Chondrocyte (in vitro differentiated cells): Measurements from ENCODE around the gene SYPL1. TPM values are rescaled to one million over a fixed set of nuclear protein-coding genes. Genes with fewer than 3 reads are reported as not detected.

Experiments used
- DNase-seq: peaks from one replicate; pipeline ENCODE4 v3.0.0; 2021; ENCODE audit warnings: mixed read lengths, low spot score
- H3K27ac Mint-ChIP-seq: one replicate; pipeline ENCODE4 v1.8.0; 2021; ENCODE audit warnings: mild to moderate bottlenecking, moderate library complexity, mixed read lengths; ENCODE audit not compliant: unreplicated experiment
- H3K27me3 Mint-ChIP-seq: 2 replicates; pipeline ENCODE4 v1.8.0; 2021; ENCODE audit warnings: low read depth, mixed read lengths
- H3K36me3 Mint-ChIP-seq: 2 replicates; pipeline ENCODE4 v1.8.0; 2021; ENCODE audit warnings: low read depth, mixed read lengths
- H3K4me1 Mint-ChIP-seq: 2 replicates; pipeline ENCODE4 v1.8.0; 2021; ENCODE audit warnings: low read depth, mild to moderate bottlenecking, mixed read lengths
- H3K4me3 Mint-ChIP-seq: one replicate; pipeline ENCODE4 v1.8.0; 2021; ENCODE audit warnings: mild to moderate bottlenecking, moderate library complexity, mixed read lengths; ENCODE audit not compliant: unreplicated experiment
- H3K9me3 Mint-ChIP-seq: 2 replicates; pipeline ENCODE4 v1.8.0; 2021; ENCODE audit warnings: low read depth, mixed read lengths
- total RNA-seq: library from RNA; stranded (reverse); gene quantifications from 3 replicates; pipeline ENCODE4 v1.2.1, GENCODE V29; 2021
- TF ChIP-seq, protein P1 (sequence below): fragments of 200-600 bp; sonication (generic); IDR thresholded peaks from 2 replicates; pipeline ENCODE4 v1.5.0; 2021; ENCODE audit warnings: antibody characterized with exemption, mild to moderate bottlenecking, moderate library complexity

The SYPL1 gene
- total RNA-seq, 1 donor from 2014 or later: 71.8 TPM

DNA sequence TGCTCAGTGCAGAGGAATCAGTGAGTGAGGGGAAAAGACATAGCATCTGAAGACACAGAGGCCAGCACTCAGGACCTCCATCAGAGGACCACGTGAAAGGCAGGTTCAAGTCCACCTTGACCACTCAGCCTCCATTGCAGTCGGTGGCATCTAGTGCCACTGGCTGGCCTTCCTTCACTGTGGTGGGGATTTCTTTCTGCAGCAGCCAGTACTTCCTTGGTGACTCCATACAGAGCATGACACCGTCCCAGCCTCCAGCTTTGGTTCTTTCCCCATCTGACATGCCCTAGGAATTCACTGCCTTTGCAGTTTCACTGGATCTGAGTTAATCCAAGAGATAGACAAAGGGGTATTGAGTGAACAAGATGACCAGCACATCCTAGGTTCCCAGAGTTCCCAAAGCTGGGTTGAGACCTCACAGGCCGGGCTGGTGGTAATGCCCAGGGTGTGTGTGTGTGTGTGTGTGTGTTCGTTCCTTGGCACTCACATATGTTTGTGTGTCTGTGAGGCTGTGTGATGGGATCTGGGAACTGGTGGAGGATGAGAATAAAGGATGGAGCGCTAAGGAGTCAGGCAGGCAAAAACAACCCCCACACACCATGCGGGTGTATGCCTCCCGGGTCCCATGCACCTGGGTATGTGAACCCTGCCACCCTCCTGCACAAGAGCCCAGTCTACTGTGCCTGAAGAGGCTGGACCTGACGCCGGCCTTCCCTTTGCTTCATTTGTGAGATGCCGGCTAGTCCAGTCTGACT is 57.8 kb downstream of the SYPL1 start:
- Mint-ChIP-seq H3K27me3 (peaks cover 7% of the 10 kb centered on the region), H3K27ac (no peak overlapping the region), H3K36me3 (no peaks in the 10 kb centered on the region), H3K4me1 (peaks cover 12% of the 10 kb centered on the region), H3K4me3 (no peak overlapping the region), H3K9me3 (no peaks in the 10 kb centered on the region)
- DNase-seq: no peak
- TF ChIP-seq, protein P1, sequence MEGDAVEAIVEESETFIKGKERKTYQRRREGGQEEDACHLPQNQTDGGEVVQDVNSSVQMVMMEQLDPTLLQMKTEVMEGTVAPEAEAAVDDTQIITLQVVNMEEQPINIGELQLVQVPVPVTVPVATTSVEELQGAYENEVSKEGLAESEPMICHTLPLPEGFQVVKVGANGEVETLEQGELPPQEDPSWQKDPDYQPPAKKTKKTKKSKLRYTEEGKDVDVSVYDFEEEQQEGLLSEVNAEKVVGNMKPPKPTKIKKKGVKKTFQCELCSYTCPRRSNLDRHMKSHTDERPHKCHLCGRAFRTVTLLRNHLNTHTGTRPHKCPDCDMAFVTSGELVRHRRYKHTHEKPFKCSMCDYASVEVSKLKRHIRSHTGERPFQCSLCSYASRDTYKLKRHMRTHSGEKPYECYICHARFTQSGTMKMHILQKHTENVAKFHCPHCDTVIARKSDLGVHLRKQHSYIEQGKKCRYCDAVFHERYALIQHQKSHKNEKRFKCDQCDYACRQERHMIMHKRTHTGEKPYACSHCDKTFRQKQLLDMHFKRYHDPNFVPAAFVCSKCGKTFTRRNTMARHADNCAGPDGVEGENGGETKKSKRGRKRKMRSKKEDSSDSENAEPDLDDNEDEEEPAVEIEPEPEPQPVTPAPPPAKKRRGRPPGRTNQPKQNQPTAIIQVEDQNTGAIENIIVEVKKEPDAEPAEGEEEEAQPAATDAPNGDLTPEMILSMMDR: no peak

DNA sequence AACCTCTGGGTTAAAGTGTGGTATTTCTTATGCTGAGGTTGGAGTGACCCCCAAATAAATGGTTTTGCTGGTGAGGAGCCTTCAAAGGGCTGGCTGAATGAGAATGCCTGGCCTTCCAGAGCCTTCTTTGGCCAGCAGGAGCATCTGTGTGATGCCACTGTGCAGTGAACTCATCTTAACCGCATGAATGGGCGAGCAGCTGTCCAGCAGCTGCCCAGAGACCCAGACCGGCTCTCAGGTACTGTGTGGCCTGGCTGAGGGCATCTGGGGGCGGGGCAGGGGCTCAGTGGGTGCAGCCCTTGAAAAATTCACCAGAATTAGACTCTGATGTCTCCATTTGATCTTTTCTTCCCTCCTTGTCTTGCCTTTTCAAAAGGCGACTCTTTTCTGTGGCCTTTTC is 59.0 kb downstream of the SYPL1 start:
- Mint-ChIP-seq H3K9me3 (no peaks in the 10 kb centered on the region), H3K27me3 (peaks cover 7% of the 10 kb centered on the region), H3K27ac (no peak overlapping the region), H3K4me3 (no peak overlapping the region), H3K4me1 (peaks cover 12% of the 10 kb centered on the region), H3K36me3 (no peaks in the 10 kb centered on the region)
- no peak for DNase-seq
- TF ChIP-seq, protein P1: no peak

DNA sequence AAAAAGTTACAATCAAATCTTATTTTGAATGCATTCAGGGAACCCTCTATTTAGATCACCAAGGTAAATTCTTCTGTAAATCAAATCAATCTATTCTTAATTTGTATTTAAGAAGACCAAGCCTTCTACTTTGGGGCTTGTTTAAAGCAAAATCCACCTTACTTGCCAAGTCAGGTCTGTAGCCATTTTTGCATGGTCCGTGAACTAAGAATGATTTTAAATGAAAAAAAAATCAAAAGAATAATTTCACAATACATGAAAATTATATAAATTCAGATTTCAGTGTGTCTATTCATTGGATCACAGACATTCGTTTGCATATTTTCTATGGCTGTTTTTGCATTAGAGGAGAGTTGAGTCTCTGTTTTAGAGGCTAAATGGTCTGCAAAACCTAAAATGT is 59.4 kb downstream of the SYPL1 start:
- TF ChIP-seq, protein P1: no peak
- H3K4me1 Mint-ChIP-seq: peaks cover 12% of the 10 kb centered on the region
- H3K27ac Mint-ChIP-seq: no peak overlapping the region
- no peak for DNase-seq
- no peaks in the 10 kb centered on the region for H3K9me3 Mint-ChIP-seq
- peaks cover 7% of the 10 kb centered on the region for H3K27me3 Mint-ChIP-seq
- no peak overlapping the region for H3K4me3 Mint-ChIP-seq
- no peaks in the 10 kb centered on the region for H3K36me3 Mint-ChIP-seq

DNA sequence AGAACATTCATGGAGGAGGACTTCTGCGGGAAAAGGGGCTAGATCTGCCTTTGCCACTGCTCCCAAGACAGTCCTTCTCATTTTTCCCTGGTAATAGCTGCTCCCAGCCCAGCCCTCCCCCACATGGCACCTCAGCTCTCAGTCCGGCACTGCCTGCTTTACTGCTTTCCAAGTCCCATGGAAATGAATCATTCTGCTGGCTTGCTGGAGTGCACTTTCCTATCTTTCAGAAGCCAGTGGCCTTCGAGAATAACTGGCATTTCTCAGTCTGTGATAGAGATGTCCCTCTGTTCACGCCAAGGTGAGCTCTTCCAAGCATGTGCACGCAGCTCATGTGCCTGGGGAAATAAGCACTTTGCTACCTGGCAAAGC is 61.4 kb downstream of the SYPL1 start:
- Mint-ChIP-seq H3K27ac (peak overlapping the region; percentile 85), H3K36me3 (no peaks in the 10 kb centered on the region), H3K9me3 (no peaks in the 10 kb centered on the region), H3K4me1 (peaks cover 12% of the 10 kb centered on the region), H3K4me3 (no peak overlapping the region), H3K27me3 (peaks cover 10% of the 10 kb centered on the region)
- TF ChIP-seq, protein P1: no peak
- no peak for DNase-seq

DNA sequence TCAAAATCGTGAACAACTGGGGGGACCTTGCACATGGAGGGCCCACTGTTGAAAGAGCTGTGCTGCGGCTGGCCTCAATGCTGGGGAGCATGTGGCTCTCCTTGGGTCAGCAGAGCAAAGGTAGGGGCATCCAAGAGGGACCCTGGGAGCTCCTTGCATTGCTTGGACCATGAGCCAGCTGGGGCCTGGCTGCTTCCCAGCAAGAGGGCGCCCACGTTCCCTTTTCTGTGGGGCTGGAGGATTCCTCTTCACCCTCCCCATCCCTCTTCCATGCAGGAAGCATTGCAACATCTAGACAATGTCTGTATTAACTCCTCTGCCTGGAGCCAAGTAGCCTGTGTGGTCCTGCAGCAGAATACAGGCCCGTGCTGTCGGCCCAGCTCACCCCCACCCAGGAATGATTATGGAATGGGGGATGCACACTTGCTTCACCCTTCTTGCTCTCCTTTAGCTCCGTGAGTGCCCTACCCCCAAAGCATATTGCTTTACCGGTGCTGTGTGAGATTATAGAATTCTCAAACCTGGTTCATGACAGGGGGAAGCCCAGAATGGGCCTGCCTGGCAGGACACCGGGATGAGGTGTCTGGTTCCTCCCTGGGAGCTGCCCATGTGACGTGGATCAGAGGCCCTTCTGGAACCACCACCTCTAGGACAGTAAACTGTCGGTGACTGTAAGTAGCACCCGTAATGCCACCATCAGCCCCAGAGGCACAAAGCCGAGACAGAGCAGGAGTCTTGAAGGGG is 61.9 kb downstream of the SYPL1 start:
- no peak overlapping the region for H3K4me3 Mint-ChIP-seq
- peaks cover 12% of the 10 kb centered on the region for H3K4me1 Mint-ChIP-seq
- DNase-seq: no peak

More for the DNA sequence above, 61.9 kb downstream of the SYPL1 start:
- Mint-ChIP-seq H3K27ac (peak overlapping the region; percentile 85), H3K27me3 (peaks cover 12% of the 10 kb centered on the region), H3K9me3 (no peaks in the 10 kb centered on the region), H3K36me3 (no peaks in the 10 kb centered on the region)
- TF ChIP-seq, protein P1: peak; percentile 19
